Placental pericyte (primary cell): ENCODE data around the gene MKRN2. TPM values are rescaled to one million over a fixed set of nuclear protein-coding genes. Genes with fewer than 3 reads are reported as not detected.

Experiments used
- small RNA-seq: library from RNA; depleted of rRNA; stranded (forward); fragments of <200 nt; gene quantifications from one replicate; pipeline ENCODE3, GENCODE V24; 2012; ENCODE audit warnings: low replicate concordance
- total RNA-seq: library from RNA; depleted of rRNA; stranded (reverse); fragments of >200 nt; gene quantifications from 2 replicates; pipeline ENCODE4 v1.2.3, GENCODE V29; 2012

Gene MKRN2, protein sequence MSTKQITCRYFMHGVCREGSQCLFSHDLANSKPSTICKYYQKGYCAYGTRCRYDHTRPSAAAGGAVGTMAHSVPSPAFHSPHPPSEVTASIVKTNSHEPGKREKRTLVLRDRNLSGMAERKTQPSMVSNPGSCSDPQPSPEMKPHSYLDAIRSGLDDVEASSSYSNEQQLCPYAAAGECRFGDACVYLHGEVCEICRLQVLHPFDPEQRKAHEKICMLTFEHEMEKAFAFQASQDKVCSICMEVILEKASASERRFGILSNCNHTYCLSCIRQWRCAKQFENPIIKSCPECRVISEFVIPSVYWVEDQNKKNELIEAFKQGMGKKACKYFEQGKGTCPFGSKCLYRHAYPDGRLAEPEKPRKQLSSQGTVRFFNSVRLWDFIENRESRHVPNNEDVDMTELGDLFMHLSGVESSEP
- total RNA-seq = 44.2 and 45.7 TPM in 2 replicates

DNA sequence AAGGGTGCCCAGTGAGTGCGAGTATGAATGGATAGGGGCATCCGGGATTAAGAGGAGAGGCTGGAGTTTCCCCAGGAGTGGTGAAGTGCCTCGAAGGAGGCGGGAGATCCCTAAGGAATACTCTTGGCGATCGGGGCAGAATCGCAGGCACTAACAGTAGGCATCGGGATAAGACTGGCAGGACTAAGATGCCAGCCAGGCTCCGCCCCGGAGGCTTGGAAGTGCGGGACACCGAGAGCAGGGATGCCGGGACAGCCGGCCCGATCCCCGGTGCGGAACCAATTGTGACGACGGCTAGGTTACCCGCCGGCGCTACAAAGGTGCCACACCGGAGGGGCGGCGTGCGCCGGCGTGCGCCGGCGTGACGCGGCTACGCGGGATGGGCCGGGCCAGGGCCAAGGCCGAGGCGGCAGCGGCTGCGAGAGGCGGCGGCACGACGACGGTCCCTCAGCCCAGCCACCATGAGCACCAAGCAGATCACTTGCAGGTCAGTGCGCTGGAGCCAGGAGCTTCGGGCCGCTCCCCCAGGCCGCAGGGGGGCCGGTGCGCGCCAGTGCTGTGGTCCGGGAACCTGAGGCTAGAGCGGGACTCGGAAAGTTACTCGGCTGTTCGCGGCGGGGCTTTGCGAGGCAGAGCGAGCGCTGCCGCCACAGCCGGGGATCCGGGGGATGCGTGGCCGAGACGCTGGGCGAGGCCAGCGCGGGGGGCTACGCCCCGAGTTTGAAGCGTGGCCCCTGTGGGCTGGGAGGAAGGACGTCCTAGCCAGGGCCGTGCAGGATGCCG lies at the start of gene MKRN2:
MKRN2 (plus strand) TSS at position 398 of the 783 bp plus-strand sequence; CDS start at position 462, 64 bp downstream.

DNA sequence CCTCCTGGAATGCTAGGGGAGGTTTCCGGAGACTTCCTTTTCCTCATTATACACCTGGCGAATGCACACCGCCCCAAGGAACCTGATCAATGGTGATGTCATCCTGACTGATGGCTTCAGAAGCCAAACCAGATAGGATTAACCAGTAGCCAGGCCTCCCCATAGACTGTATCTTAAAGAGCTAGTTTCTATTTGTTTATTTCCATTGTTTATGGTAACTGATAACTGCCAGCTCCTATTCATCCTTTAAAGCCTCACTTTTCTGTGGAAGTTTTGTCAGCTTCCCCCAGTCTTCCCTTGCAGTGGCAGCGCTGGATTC lies 11.5 kb upstream of the MKRN2 start, which contains the start of gene MKRN2OS:
MKRN2OS (minus strand) TSS at position 27 of the 319 bp plus-strand sequence. CDS start 35 bp downstream, outside the sequence.

Small RNA genes within 50 kb of the gene (small RNA-seq; reads per million reads assigned to genes)
- gene RF00017 = not detected
- gene RNA5SP123 = not detected
- not detected for gene RNU6-377P

Other genes starting within 250 kb of the MKRN2 start
- 7.9 and 16.0 TPM in 2 replicates for gene TSEN2, start 72.6 kb upstream of the MKRN2 start, total RNA-seq
- gene MKRN2OS, start 11.6 kb upstream of the MKRN2 start, total RNA-seq = not detected in 2 replicates
- gene RAF1, start 107.0 kb downstream of the MKRN2 start, total RNA-seq = 58.6 and 102 TPM in 2 replicates
- gene TMEM40, start 202.2 kb downstream of the MKRN2 start, total RNA-seq = 0.86 TPM in 1 of 2 replicates, not detected in the other
- 2.6 and 3.1 TPM in 2 replicates for gene CAND2, start 239.6 kb downstream of the MKRN2 start, total RNA-seq